Body of pancreas (tissue), 4 donors: ENCODE data around the gene BANF2.

Experiments
- POLR2A ChIP-seq, 3 donors: fragments of 450-650 bp; IDR thresholded peaks; one replicate each; pipeline ENCODE4 v1.6.1; 2016; ENCODE audit warnings: antibody characterized with exemption in 3 of 3, mild to moderate bottlenecking in 2 of 3
- TF ChIP-seq, protein P1 (sequence below), 7 experiments: fragments of 450-650 bp in 4 of 7; fragments of 200-600 bp in 3 of 7; sonication (generic) in 3 of 7; IDR thresholded peaks; one replicate each; pipeline ENCODE4 v1.5.1; 2016 to 2019; ENCODE audit warnings: antibody characterized with exemption in 7 of 7

DNA sequence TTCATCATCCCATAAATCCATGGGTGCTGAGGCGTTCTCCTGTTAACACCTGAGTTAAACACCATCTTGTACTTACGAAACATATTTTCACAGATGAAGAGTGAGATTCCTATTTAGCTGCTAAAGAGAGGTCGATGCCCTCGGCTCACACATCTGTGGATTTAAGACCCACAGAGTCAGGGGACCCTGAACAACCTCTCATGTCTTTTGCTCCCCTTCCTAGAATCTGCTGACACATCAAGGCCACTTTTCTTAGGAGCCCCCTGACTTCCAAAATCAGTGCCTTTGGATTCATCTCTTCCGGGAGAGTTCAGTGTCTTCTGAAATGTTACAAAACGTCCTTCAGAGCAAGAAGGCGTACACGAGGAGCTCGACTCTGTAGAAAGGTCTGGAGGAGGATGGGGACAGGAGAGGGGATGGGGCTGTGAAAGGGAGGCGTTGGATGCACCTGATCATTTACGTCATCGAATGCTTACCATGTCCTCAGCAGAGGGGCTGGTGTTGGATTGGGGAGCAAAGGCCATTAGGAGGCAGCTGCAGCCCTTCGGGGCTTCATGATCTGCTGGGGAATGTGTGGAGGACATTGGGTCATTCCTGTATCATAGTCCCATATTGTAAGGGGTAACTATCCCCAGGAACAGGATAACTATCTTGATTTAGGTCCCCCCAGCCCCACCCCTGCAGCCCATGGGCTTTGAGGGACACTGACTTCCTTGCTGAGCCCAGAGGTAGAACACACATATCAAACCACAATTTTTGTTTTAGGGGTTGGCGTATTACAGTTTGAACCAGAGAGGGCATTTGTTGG, 22.9 kb downstream of the BANF2 start:
- TF ChIP-seq, protein P1, sequence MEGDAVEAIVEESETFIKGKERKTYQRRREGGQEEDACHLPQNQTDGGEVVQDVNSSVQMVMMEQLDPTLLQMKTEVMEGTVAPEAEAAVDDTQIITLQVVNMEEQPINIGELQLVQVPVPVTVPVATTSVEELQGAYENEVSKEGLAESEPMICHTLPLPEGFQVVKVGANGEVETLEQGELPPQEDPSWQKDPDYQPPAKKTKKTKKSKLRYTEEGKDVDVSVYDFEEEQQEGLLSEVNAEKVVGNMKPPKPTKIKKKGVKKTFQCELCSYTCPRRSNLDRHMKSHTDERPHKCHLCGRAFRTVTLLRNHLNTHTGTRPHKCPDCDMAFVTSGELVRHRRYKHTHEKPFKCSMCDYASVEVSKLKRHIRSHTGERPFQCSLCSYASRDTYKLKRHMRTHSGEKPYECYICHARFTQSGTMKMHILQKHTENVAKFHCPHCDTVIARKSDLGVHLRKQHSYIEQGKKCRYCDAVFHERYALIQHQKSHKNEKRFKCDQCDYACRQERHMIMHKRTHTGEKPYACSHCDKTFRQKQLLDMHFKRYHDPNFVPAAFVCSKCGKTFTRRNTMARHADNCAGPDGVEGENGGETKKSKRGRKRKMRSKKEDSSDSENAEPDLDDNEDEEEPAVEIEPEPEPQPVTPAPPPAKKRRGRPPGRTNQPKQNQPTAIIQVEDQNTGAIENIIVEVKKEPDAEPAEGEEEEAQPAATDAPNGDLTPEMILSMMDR (IDR thresholded peaks at IDR 0.05): no peak
- TF ChIP-seq POLR2A (IDR thresholded peaks at IDR 0.05): no peak
